HG02623 (cell line): ENCODE results near the gene TNFRSF19.
"Not testable (repeated sequence)": the region's sequence is repeated elsewhere in the genome, so short reads cannot be mapped to it uniquely, and the experiment has no call there.

ENCODE experiments used
- ATAC-seq: cut with Tn5 transposase; IDR thresholded peaks from one replicate; pipeline ENCODE4 v1.9.1; 2021; ENCODE audit warnings: moderate library complexity; ENCODE audit not compliant: unreplicated experiment

Gene TNFRSF19

DNA sequence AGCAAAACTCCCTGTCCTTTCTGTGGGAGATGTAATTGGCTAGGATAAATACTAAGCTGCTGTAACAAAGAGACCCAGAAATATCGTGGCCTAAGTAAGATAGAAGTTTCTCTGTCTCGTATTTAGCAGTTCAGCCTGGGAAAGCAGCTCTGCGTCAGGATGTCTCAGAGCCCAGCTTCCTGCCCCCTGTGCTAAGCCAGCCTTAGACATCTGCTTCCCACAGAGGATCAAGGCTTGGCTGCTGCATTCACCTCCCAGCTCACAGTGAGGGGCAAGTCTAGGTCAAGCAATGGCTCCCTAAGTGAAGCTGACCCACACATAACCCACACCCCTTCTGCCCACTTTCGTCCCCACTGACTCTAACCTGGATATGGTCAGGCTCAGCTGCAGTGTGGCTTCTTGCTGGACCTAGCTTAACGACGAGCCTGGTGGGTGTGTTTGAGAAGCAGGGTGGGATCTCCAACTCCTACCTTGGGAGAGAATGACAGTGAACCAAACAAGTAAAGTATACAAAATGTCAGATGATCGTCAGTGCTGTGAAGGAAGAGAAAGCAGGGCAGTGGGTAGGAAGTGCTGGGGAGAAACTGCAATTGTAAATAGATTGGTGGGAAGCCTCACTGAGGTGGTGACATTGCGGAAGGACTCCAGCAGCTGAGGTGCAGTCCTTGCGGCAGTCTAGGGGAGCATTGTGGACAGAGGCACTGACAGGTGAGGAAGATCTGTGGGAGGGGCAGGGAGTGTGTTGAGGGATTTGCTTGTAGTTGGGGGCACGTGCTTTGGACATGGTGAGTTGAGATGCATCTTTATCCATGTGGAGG lies 82.9 kb downstream of the TNFRSF19 start:
- no peak for ATAC-seq

GRCh38 chr13:23654111-23655110 lies 84.2 kb downstream of the TNFRSF19 start:
- ATAC-seq, result no peak

DNA sequence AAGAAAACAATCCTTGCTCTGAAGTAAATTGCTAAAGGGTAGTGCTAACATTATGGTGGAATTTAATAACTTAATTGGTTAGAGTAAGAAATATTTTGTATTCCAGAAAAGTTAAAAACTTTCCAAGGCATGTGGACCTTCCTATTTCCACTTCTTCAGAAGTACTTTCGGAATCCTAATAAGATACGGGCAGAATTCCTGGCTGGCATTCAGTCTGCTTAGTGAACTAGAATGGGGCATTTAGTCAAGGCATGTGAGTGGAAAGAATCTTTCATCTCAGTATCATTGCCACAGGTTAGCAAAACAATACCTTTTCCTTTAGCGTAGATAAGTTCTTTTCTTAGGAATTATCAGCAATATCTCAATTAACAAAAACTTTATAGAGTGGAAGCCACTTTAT lies 85.1 kb downstream of the TNFRSF19 start:
- ATAC-seq, result no peak

- ATAC-seq, result peak; percentile 61
Observed at GRCh38 chr13:23656637-23657371, 86.6 kb downstream of the TNFRSF19 start.

GRCh38 chr13:23658929-23659541 lies 88.8 kb downstream of the TNFRSF19 start:
- no peak for ATAC-seq

DNA sequence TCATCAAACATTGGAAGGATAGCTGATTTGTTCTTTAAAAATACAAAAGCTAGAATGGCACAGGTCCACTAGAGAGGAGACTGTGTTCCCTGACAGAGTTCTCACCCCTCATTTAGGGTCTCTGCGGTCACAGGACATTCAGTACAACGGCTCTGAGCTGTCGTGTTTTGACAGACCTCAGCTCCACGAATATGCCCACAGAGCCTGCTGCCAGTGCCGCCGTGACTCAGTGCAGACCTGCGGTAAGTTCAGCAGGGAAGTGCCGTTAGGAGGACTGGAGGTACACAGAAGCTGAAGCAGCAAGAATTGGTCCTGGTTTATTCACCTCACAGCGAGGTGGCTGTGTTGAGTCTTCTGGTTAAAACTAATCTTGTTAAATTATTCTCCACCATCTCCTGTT lies 90.0 kb downstream of the TNFRSF19 start:
- ATAC-seq, result no peak

DNA sequence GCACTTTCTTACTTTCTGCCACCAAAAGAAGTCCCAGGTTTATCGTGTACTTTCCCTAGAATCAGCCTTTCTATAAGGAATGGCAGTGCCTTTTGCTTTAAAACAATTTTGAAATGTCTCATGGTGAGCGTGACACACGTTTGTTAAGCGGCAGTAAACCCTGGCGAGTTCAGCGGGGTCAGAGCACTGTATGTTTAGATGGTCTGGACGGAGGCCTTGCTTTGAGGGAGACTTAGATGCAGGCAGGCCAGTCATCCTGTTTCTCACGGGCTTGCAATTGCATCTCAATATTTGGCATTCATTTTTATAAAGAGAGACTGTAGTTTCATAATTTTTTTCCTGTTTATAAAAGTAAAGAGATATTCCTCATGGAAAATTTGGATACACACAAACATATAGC lies 96.4 kb downstream of the TNFRSF19 start:
- no peak for ATAC-seq

DNA sequence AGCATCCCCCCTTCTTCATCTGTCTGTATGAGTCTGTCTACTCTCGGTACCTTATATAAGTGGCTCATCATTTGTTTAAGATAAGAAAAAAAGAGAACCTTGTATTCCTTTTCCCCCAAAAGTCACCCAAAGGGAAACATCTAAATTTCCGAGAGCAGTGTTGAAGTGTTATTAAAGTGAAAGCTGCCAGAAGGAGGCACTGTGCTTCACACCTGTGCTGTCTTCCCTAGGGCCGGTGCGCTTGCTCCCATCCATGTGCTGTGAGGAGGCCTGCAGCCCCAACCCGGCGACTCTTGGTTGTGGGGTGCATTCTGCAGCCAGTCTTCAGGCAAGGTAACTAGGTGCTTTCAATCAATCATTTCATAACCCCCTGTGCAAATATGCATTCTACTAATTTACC lies 97.5 kb downstream of the TNFRSF19 start:
- ATAC-seq, result no peak

- no peak for ATAC-seq
Observed at GRCh38 chr13:23668562-23668961, 98.3 kb downstream of the TNFRSF19 start.

GRCh38 chr13:23670793-23671192 lies 100.6 kb downstream of the TNFRSF19 start:
- ATAC-seq, result no peak

DNA sequence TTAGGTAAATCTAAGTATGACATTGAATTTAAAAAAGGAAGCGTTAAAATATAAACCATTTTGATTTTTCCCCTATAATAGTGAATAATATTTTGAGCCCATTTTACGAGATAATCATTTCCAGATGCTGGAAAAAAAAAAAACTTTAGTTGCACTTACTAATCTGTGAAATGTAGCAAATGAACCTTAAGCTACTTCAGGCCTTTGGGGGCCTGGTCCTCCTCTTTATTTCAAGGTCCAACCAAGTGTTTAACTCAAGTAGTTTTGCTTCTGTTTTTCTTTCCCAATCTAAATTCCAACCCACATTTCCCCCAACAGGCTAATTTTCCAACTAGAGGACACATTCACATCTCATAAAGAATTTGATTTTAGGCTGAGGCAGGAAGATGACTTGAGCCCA lies 101.2 kb downstream of the TNFRSF19 start:
- ATAC-seq, result no peak

DNA sequence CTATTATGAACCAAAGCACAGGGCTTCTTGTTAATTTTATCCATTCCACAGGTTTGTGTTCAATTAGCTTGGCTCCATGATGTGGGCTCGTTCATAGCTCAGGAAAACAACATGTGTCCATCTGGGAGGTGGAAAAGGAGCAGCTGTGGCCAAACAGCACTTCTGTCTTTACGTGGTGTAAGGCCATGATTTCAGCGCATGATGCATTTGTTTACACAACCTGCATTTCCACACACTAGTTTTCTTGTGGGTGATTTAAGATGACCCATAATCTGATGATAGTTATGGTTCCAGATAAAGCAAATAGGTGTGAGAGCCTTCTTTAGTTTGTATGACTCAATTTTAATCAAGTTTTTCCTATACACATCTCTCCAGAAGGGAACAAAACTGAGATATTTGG lies 101.7 kb downstream of the TNFRSF19 start:
- ATAC-seq, result no peak

DNA sequence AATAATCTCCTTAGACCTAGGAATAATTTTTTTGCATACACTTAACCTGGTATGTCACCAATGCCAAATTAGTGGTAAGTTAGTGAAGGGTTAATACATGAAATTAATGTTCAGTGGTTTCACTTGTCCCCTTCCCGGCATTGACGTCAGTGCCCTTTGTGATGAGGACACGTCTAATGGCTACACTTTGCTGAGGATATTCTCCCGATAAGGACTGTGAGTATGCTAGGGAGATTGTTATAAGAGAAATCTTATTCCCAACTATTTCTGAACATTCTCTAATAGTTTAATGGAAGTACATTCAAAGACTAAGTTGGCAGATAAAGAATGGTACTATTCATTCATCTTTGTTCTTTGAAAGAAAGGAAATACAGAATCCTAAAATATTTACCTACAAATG lies 102.4 kb downstream of the TNFRSF19 start:
- ATAC-seq, result no peak

GRCh38 chr13:23673354-23673753 lies 103.1 kb downstream of the TNFRSF19 start:
- no peak for ATAC-seq

DNA sequence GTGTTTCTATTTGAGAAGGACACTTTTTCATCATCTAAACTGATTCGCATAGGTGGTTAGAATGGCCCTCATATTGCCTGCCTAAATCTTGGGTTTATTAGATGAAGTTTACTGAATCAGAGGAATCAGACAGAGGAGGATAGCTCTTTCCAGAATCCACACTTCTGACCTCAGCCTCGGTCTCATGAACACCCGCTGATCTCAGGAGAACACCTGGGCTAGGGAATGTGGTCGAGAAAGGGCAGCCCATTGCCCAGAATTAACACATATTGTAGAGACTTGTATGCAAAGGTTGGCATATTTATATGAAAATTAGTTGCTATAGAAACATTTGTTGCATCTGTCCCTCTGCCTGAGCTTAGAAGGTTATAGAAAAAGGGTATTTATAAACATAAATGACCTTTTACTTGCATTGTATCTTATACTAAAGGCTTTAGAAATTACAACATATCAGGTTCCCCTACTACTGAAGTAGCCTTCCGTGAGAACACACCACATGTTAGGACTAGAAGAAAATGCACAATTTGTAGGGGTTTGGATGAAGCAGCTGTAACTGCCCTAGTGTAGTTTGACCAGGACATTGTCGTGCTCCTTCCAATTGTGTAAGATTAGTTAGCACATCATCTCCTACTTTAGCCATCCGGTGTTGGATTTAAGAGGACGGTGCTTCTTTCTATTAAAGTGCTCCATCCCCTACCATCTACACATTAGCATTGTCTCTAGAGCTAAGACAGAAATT lies 103.8 kb downstream of the TNFRSF19 start:
- no peak for ATAC-seq

DNA sequence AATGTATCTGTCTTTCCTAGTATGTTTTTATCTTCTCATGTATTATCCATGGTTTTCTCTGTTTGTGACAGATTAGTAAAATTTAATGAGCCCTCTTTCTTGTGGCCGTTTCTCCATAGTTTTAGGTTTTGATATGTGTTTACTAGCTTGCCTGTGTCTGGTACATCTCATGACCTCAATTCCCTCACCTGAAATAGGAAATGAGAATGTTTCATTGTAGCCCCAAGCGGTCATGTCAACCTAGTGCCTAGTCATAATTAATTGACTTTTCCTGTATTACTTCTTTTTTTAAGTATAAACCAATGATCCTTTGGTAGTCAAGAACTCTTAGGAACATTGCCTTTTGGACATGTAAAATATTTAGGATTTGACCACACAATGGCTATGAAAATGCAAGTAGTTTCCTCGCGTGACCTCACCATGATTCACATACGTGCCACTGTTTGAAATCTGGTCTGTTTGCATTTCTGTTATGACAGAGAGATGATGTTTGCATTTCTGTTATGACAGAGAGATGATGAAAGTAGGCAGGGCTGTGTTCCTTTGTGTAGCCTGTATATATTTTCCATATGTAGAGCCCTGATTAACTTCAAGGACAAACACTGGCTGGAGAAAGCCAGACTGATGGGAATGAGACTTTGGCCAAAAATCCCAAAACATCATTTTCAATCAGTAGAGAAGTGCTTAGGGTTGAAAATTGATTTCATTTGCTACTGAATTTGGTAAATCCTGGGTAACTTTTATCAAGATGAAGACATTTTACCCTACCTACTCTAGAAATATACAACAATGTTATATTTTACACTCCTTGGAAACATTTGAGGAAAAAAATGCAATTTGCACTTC lies 104.8 kb downstream of the TNFRSF19 start:
- no peak for ATAC-seq

- not testable (repeated sequence) for ATAC-seq
Observed at GRCh38 chr13:23677679-23678288, 107.6 kb downstream of the TNFRSF19 start.

DNA sequence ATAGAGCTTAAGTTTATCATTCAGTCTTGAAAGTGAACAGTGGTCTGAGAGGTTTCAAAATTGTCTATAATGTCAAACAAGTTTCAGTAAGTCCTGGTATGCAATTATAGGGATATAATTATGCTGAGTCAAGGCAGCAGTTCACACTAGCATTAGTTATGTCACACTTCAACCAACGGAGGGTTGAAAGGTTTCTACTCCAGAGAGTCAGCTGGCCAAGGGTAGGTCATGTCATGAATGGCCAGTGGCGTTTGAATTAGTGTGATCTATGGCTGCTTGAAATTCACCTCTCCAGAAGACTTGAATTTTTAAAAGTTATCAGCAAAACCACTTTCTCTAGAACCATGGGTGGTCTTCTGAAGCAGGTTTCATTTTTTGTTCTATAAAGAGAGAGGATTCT lies 108.6 kb downstream of the TNFRSF19 start:
- ATAC-seq, result no peak

DNA sequence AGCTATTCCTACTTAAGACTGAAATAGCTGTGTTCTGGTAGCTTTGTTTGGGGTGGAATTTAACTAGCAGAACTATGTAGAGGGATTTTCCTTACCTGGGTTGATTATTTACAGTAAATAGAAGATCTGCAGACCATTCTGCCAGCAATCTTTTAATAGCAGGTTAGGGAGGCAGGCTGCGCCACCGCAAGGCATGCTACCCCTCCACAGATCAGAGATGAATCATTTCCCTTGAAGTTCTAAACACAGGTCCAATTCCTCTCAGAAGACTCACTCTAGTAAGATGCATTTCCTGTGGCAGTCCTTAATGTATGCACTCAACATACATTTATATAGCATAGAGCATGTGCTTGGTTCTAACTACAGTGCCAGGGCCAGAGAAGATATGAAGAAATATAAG lies 109.0 kb downstream of the TNFRSF19 start:
- ATAC-seq, result no peak
